GM12891 (cell line): Measurements from ENCODE around the gene DTNBP1.

Experiments used
- POLR2A ChIP-seq: IDR thresholded peaks from 2 replicates; pipeline ENCODE4 v1.6.1; 2011; ENCODE audit warnings: low read depth, low read length, control low read depth
- POU2F2 ChIP-seq: IDR thresholded peaks from 2 replicates; pipeline ENCODE4 v1.6.1; 2011; ENCODE audit warnings: low read depth, mild to moderate bottlenecking, control low read depth, low read length, moderate library complexity

GRCh38 chr6:15585760-15586214, 77.0 kb downstream of the DTNBP1 start:
- no peak for TF ChIP-seq POLR2A
- TF ChIP-seq POU2F2, result no peak
